Astrocyte of the spinal cord (primary cell): ENCODE results near the gene CSK.
A peak's percentile ranks its signal among the peaks of the same experiment; 100 is the strongest.

Experiments
- DNase-seq: peaks from one replicate; pipeline ENCODE4 v3.0.0; 2011; ENCODE audit warnings: low read depth, low spot score
- H3K4me3 ChIP-seq: 2 replicates; pipeline ENCODE4 v1.5.1; 2011; ENCODE audit warnings: low read depth, mild to moderate bottlenecking, low read length, moderate library complexity
- in situ Hi-C: cut with HindIII; loops from 2 replicates; pipeline ENCODE4 v1.10.0; 2017; ENCODE audit warnings: low sequenced_read_pairs
- TF ChIP-seq, protein P1 (sequence below): IDR thresholded peaks from 2 replicates; pipeline ENCODE4 v1.5.1; 2012; ENCODE audit warnings: low read depth, mild to moderate bottlenecking, low read length, inconsistent platforms

CSK gene

DNA sequence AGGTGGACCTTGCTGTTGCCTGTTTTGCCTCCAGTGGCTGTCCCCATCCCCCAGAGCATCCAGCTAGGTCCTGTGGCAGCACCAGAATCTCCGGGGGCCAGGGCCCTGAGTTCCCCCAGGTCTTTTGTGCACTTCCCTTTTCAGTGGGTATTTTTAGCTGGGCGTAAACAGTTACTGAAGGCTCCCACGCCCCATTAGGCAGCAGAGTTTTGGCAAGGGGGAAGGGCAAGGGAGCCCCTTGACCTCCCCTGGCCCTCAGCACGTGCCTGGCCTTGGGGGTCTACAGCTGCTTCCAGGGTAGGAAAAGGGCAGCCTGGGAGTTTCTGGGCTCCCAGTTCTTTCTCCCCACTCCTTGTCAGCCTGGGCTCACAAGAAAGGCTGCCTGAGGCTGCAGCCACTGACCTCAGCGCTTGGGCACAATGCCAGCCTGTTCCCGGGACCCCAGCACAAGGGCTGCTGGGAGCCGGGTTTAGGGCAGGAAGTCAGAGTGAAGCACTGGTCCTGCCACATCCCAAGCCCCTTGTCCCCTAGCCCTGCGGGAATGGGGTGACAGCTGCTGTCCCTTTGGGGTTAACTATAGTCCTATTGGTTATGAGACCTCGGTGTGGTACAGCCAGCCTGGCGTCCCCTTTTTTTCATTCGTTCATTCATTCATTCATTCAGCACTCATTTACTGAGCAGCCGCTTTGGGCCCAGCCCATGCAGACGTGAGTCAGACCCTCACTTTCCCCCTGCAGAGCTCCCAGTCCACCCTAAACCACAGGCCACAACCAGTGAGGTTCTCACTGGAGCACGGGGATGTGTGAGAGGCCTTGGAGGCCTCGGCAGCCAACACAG is 8.4 kb downstream of the CSK start:
- H3K4me3 ChIP-seq = no peak overlapping the region
- TF ChIP-seq, protein P1, sequence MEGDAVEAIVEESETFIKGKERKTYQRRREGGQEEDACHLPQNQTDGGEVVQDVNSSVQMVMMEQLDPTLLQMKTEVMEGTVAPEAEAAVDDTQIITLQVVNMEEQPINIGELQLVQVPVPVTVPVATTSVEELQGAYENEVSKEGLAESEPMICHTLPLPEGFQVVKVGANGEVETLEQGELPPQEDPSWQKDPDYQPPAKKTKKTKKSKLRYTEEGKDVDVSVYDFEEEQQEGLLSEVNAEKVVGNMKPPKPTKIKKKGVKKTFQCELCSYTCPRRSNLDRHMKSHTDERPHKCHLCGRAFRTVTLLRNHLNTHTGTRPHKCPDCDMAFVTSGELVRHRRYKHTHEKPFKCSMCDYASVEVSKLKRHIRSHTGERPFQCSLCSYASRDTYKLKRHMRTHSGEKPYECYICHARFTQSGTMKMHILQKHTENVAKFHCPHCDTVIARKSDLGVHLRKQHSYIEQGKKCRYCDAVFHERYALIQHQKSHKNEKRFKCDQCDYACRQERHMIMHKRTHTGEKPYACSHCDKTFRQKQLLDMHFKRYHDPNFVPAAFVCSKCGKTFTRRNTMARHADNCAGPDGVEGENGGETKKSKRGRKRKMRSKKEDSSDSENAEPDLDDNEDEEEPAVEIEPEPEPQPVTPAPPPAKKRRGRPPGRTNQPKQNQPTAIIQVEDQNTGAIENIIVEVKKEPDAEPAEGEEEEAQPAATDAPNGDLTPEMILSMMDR = no peak
- in situ Hi-C loops = no loop called here
- peak; percentile 95 for DNase-seq

DNA sequence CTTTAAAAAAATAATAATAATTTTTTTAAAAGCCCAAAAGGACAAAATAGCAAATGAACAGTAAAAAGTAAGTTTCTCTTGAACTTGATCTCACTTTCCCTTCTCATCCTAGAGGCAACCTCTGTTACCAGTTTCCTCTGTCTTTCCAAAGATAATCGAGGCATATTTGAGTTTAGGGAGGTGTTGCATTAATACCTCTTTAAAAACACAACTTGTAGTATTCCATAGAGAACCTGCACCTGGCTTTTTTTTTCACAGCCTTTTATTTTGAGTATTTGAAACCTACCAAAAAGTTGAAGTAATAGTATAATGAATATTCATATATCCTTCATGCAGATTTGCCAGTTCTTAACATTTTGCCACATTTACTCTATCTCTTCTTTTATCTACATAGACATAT is 9.1 kb downstream of the CSK start:
- no peak overlapping the region for H3K4me3 ChIP-seq
- in situ Hi-C loops = no loop called here
- DNase-seq = no peak
- TF ChIP-seq, protein P1 = no peak

DNA sequence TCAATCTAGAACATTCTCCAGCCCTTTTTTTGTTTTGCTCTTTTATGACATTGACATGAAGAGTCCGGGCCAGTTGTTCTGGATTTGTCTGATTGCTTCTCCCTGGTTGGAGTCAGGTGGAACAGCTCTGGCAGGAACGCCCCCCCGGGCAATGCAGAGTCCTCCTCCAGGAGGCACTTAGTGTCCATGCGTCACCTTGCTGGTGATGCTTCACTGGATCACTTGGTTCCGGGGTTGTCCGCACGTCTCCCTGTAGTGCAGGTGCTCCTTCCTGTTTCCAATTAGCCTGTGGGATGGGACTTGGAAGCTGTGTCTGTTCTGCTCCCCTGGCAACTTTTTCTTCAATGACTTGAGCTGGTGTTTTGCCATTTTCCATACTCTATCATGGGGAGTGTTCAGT is 9.8 kb downstream of the CSK start:
- no peak for DNase-seq
- TF ChIP-seq, protein P1 = no peak
- in situ Hi-C loops = no loop called here
- no peak overlapping the region for H3K4me3 ChIP-seq

DNA sequence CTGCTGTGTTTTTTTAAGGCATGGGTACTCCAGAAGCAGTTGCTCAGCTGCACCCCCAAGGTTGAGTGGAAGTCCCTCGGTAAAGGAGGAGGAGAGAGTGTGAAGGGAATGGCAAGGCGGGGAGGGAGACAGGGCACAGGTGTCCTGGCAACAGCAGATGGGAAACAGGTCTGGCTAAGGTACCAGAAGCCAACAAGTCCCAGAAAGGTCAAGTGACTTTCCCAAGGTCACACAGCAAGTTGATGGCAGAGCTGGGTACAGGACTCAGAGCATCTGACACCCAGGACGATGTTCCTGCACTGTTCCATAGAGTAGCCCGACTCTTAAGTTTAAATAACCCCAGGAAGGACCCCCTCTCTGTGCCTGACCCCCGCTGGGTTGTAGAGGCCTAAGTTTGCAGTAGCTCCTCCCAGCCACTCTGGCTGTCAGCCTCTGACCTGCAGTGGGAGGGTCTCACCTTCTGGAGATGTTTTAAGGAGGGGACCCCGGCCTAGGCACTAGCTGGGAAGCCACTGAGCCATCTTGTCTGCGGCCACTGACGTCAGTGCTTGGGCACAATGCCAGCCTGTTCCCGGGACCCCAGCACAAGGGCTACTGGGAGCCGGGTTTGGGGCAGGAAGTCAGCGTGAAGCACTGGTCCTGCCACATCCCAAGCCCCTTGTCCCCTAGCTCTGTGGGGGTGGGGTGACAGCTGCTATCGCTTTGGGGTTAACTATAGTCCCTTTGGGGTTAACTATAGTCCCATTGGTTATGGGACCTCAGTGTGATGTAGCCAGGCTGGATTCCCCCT is 10.5 kb downstream of the CSK start:
- DNase-seq = no peak
- no peak overlapping the region for H3K4me3 ChIP-seq
- in situ Hi-C loops = no loop called here
- TF ChIP-seq, protein P1 = no peak

DNA sequence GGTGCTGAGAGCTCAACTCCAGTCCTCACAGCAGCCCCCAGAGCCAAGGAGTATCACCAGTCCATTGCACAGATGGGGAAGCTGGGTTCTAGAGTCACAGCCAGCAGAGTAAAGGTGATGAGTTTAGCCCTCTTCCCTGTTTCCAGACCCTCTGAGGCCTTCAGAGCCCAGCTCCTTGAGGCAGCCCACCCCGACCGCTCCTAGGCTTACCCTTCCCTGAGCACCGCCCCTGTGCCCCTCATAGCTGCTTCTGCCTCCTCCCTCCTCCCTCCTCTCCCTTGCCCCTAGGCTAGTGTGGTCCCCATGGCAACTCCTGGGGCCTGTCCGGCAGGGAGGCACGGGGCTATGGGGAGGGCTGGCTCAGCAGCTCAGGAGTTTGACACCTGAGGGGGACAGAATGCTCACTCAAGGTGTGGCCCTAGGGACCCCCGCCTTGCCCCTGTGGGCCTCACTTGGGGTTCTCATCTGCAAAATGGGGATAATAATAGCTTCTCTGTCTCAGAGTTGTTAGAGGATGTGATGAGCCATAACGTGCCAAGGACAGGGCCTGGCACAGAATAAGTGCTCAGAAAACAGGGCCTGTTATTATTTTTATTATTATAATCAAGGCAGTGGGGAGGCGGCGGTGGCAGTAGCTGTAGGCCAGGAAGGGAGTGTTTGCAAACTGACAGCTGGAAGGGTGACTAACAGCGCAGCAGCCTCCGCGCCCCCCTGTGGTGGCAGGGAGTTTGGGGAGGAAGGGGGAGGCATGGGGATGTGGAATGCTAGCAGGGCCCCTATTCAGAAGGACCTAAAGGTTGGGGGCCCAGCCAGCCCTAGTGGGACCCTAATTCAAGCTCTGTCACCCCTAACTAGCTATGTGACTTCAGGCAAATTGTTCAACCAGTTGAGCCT is 11.5 kb downstream of the CSK start:
- no peak overlapping the region for H3K4me3 ChIP-seq
- peak; percentile 32 for DNase-seq
- TF ChIP-seq, protein P1 = peak; percentile 30
- in situ Hi-C loops = no loop called here
